Measurements from ENCODE around the gene TFRC.

DNA sequence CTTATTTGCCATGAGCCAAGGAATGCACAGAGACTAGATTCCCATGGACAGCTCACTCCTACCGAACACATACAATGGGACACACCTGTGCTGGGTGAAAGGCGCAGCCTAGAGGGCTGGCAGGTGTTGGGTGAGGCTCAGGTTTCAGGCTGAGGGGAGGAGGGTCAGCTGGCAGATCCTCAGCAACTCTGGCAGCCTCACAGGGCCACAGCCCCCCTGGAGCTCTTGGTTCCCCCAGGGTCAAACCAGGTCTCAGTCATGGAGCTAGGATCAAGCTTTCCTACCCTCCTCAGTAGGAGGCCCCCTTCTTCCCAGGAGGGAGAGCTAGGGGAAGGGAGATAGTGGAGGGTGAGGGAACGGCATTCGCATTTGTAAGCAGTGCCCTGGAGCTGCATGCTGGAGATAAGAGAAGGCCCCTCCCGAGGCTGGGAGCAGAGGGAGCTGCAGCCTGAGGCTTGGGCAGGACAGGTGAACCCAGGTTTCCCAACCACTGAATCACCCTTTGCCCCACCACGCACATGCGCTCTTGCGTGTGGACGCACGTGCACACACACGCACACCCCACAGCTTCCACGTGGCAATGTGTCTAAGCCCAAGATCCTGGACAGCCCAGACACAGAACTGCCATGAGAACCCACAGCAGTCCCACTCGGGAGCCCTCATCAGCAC, 26.3 kb upstream of the TFRC start:
- TF ChIP-seq POLR2A (IDR thresholded peaks at IDR 0.05), result no peak
- TF ChIP-seq, protein P1, sequence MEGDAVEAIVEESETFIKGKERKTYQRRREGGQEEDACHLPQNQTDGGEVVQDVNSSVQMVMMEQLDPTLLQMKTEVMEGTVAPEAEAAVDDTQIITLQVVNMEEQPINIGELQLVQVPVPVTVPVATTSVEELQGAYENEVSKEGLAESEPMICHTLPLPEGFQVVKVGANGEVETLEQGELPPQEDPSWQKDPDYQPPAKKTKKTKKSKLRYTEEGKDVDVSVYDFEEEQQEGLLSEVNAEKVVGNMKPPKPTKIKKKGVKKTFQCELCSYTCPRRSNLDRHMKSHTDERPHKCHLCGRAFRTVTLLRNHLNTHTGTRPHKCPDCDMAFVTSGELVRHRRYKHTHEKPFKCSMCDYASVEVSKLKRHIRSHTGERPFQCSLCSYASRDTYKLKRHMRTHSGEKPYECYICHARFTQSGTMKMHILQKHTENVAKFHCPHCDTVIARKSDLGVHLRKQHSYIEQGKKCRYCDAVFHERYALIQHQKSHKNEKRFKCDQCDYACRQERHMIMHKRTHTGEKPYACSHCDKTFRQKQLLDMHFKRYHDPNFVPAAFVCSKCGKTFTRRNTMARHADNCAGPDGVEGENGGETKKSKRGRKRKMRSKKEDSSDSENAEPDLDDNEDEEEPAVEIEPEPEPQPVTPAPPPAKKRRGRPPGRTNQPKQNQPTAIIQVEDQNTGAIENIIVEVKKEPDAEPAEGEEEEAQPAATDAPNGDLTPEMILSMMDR (IDR thresholded peaks at IDR 0.05), result no peak
